ENCODE measurements around the gene PLXNA1. TPM values are rescaled to one million over a fixed set of nuclear protein-coding genes. Genes with fewer than 3 reads are reported as not detected.

PLXNA1 gene
- total and polyA plus RNA-seq, 2 of the 8 experiments (the other 6 are each of a cell fraction or from before 2014, with no cell fraction given): 47.5 to 54.9 TPM

GRCh38 chr3:126998728-126999127 is 15.8 kb downstream of the PLXNA1 start (continued):
- TF ChIP-seq KDM1A (IDR thresholded peaks at IDR 0.05; ENCODE audit: borderline replicate concordance, low read length) (no peak), SIN3A (conservative IDR thresholded peaks at IDR 0.05 in 1 of 2, IDR thresholded peaks at IDR 0.05 in 1 of 2; ENCODE audit: low read depth in 1 of 2, low read length in 2 of 2) (no peak), SP2 (IDR thresholded peaks at IDR 0.05; ENCODE audit: low read length) (no peak), POU5F1 (IDR thresholded peaks at IDR 0.05; ENCODE audit: low read depth, low read length) (no peak), CEBPB (IDR thresholded peaks at IDR 0.05; ENCODE audit: low read depth, low read length) (no peak), SRF (IDR thresholded peaks at IDR 0.05; ENCODE audit: low read depth, low read length) (no peak), JUN (IDR thresholded peaks at IDR 0.05; ENCODE audit: low read depth, low read length) (no peak), ATF3 (IDR thresholded peaks at IDR 0.05; ENCODE audit: insufficient read depth, low read depth, low read length) (no peak)

All from H1 (cell line).